ENCODE data around the gene GADD45GIP1. TPM values are rescaled to one million over a fixed set of nuclear protein-coding genes. Genes with fewer than 3 reads are reported as not detected.
A peak's percentile ranks its signal among the peaks of the same experiment; 100 is the strongest.

The GADD45GIP1 gene
- total RNA-seq, 1 donor from 2014 or later, result 20.8 TPM

DNA sequence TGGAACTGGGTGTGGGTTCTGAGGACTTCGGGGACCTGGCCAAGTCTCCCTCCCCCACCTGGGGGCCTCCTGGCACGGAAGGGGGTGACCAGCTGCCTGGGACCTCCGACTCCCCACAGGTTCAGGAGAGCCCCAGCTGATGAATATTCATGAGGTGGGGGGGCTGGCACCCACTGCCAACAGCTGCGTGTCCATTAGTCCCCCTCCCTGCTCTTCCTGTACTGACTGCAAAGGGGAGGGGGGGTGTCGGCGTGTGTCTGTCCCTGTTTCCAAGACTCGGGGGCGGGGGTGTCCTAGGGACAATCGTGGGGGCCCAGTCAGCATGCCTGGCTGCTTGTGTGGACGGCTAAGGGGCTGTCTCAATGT, 27.6 kb upstream of the GADD45GIP1 start:
- Mint-ChIP-seq H3K4me1 (ENCODE audit: unreplicated experiment) (peaks cover 5% of the 10 kb centered on the region), H3K27ac (ENCODE audit: unreplicated experiment) (no peak overlapping the region), H3K9me3 (ENCODE audit: unreplicated experiment) (no peaks in the 10 kb centered on the region), H3K36me3 (ENCODE audit: low read depth, unreplicated experiment) (no peaks in the 10 kb centered on the region), H3K4me3 (ENCODE audit: unreplicated experiment) (no peak overlapping the region), H3K27me3 (ENCODE audit: unreplicated experiment) (peaks cover 9% of the 10 kb centered on the region)
- DNase-seq (ENCODE audit: low spot score), result no peak
- TF ChIP-seq, protein P1, sequence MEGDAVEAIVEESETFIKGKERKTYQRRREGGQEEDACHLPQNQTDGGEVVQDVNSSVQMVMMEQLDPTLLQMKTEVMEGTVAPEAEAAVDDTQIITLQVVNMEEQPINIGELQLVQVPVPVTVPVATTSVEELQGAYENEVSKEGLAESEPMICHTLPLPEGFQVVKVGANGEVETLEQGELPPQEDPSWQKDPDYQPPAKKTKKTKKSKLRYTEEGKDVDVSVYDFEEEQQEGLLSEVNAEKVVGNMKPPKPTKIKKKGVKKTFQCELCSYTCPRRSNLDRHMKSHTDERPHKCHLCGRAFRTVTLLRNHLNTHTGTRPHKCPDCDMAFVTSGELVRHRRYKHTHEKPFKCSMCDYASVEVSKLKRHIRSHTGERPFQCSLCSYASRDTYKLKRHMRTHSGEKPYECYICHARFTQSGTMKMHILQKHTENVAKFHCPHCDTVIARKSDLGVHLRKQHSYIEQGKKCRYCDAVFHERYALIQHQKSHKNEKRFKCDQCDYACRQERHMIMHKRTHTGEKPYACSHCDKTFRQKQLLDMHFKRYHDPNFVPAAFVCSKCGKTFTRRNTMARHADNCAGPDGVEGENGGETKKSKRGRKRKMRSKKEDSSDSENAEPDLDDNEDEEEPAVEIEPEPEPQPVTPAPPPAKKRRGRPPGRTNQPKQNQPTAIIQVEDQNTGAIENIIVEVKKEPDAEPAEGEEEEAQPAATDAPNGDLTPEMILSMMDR (IDR thresholded peaks at IDR 0.05; ENCODE audit: unreplicated experiment), result no peak

DNA sequence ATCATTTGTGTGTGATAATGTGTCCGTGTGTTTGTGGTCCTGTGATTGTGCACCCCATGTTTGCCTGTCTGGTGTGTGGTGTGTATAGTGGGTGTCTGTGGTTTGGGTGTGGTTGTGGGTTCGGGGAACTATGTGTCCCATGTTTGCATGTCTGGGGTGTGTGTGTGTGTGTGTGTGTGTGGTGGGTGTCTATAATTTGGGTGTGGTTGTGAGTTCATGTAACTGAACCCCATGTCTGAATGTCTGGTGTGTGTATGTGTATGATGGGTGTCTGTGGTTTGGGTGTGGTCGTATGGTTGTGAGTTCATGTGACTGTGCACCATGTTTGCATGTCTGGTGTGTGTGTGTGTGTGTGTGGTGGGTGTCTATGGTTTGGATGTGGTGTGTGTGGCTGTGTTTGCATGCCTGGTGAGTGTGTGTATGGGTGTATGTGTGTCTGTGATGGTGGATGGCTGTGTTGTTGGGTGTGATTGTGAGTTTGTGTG, 27.2 kb upstream of the GADD45GIP1 start:
- no peaks in the 10 kb centered on the region for H3K9me3 Mint-ChIP-seq (ENCODE audit: unreplicated experiment)
- peaks cover 5% of the 10 kb centered on the region for H3K4me1 Mint-ChIP-seq (ENCODE audit: unreplicated experiment)
- no peak for DNase-seq (ENCODE audit: low spot score)
- H3K4me3 Mint-ChIP-seq (ENCODE audit: unreplicated experiment), result no peak overlapping the region
- H3K27ac Mint-ChIP-seq (ENCODE audit: unreplicated experiment), result no peak overlapping the region
- H3K27me3 Mint-ChIP-seq (ENCODE audit: unreplicated experiment), result peaks cover 9% of the 10 kb centered on the region
- TF ChIP-seq, protein P1 (IDR thresholded peaks at IDR 0.05; ENCODE audit: unreplicated experiment), result no peak
- no peaks in the 10 kb centered on the region for H3K36me3 Mint-ChIP-seq (ENCODE audit: low read depth, unreplicated experiment)

DNA sequence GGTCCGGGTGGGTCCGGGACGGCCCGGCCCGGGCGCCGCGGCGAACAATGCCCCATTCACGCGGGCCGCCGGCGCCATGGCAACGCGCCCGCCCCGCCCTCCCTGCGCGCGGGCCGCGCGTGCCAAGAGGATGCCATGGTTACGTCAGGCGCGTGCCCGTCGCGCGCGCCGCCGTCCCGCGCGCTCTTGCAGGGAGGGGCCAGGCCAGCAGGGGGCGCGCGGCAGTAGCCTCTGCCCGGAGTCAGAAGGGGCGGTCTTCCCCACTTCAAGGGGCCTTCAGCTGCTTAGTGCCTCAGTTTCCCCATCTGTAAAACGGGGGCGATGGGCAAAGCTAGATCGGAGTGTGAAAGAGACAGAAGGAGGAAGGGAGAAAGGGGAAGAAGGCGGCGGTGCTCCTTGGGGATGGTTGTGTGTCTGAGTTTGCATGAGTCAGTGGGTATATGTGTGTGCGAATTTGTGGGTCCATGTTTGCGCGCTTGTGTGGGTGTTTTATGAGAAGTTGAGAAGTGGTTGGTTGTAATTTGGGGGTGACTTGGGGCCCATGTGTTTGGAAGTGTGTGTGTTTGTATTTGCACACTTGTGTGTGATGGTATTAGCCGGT, 26.6 kb upstream of the GADD45GIP1 start:
- peak; percentile 88 for DNase-seq (ENCODE audit: low spot score)
- Mint-ChIP-seq H3K27me3 (ENCODE audit: unreplicated experiment) (peaks cover 10% of the 10 kb centered on the region), H3K9me3 (ENCODE audit: unreplicated experiment) (no peaks in the 10 kb centered on the region)

DNA sequence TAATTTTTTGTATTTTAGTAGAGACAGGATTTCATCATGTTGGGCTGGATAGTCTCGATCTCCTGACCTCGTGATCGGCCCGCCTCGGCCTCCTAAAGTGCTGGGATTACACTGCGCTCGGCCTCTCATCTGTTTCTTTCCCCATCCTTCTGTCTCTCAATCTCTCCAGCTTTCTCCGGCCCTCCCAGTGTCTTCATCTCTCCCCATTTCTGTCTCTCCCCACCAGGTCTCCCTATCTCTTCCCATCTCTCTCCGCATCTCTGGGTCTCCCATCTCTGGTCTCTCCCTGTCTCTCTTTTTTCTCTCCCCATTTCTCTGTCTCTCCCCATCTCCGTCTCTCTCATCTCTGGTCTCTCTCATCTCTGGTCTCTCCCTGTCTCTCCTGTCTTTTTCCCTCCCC, 26.1 kb upstream of the GADD45GIP1 start:
- no peaks in the 10 kb centered on the region for H3K36me3 Mint-ChIP-seq (ENCODE audit: low read depth, unreplicated experiment)
- peaks cover 10% of the 10 kb centered on the region for H3K27me3 Mint-ChIP-seq (ENCODE audit: unreplicated experiment)
- no peaks in the 10 kb centered on the region for H3K9me3 Mint-ChIP-seq (ENCODE audit: unreplicated experiment)

More for the DNA sequence above, 26.6 kb upstream of the GADD45GIP1 start:
- Mint-ChIP-seq H3K27ac (ENCODE audit: unreplicated experiment) (no peak overlapping the region), H3K4me3 (ENCODE audit: unreplicated experiment) (no peak overlapping the region), H3K4me1 (ENCODE audit: unreplicated experiment) (peaks cover 5% of the 10 kb centered on the region), H3K36me3 (ENCODE audit: low read depth, unreplicated experiment) (no peaks in the 10 kb centered on the region)
- TF ChIP-seq, protein P1 (IDR thresholded peaks at IDR 0.05; ENCODE audit: unreplicated experiment), result peak; percentile 99

DNA sequence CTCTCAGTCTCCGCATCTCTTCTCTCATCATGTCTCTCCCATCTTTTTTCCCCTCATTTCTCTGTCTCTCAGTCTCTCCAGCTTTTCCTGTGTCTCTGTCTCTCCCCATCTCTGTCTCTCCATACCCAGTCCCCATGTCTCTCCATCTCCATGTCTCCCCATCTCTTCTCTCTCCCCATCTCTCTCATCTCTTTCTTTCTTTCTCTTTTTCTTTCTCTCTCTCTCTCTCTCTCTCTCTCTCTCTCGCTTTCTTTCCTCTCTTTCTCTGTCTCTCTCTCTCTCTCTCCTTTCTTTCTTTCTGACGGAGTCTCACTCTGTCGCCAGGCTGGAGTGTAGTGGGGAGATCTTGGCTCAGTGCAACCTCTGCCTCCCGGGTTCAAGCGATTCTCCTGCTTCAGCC, 25.6 kb upstream of the GADD45GIP1 start:
- H3K27ac Mint-ChIP-seq (ENCODE audit: unreplicated experiment), result no peak overlapping the region
- peaks cover 10% of the 10 kb centered on the region for H3K27me3 Mint-ChIP-seq (ENCODE audit: unreplicated experiment)
- H3K4me3 Mint-ChIP-seq (ENCODE audit: unreplicated experiment), result no peak overlapping the region
- DNase-seq (ENCODE audit: low spot score), result no peak
- TF ChIP-seq, protein P1 (IDR thresholded peaks at IDR 0.05; ENCODE audit: unreplicated experiment), result no peak
- H3K9me3 Mint-ChIP-seq (ENCODE audit: unreplicated experiment), result no peaks in the 10 kb centered on the region
- H3K36me3 Mint-ChIP-seq (ENCODE audit: low read depth, unreplicated experiment), result no peaks in the 10 kb centered on the region
- H3K4me1 Mint-ChIP-seq (ENCODE audit: unreplicated experiment), result peaks cover 6% of the 10 kb centered on the region

More for the DNA sequence above, 26.1 kb upstream of the GADD45GIP1 start:
- peaks cover 5% of the 10 kb centered on the region for H3K4me1 Mint-ChIP-seq (ENCODE audit: unreplicated experiment)
- no peak overlapping the region for H3K27ac Mint-ChIP-seq (ENCODE audit: unreplicated experiment)
- TF ChIP-seq, protein P1 (IDR thresholded peaks at IDR 0.05; ENCODE audit: unreplicated experiment), result no peak
- H3K4me3 Mint-ChIP-seq (ENCODE audit: unreplicated experiment), result no peak overlapping the region
- no peak for DNase-seq (ENCODE audit: low spot score)
